Testis (tissue), 3 donors: Measurements from ENCODE around the gene FAM177A1. TPM values are rescaled to one million over a fixed set of nuclear protein-coding genes. Genes with fewer than 3 reads are reported as not detected.
"Not testable (repeated sequence)": the region's sequence is repeated elsewhere in the genome, so short reads cannot be mapped to it uniquely, and the experiment has no call there.

Source experiments
- DNase-seq: peaks from one replicate; pipeline ENCODE4 v3.0.0-alpha.2; 2019
- H3K27ac ChIP-seq, 2 donors: fragments of 200-600 bp; sonication (generic); one replicate each; pipeline ENCODE4 v1.5.1; 2019
- H3K27me3 ChIP-seq: fragments of 200-600 bp; sonication (generic); one replicate; pipeline ENCODE4 v1.5.1; 2019
- H3K36me3 ChIP-seq: fragments of 200-600 bp; sonication (generic); one replicate; pipeline ENCODE4 v1.5.1; 2017; ENCODE audit warnings: low read depth; ENCODE audit errors: missing control alignments
- H3K4me1 ChIP-seq: fragments of 200-600 bp; sonication (generic); one replicate; pipeline ENCODE4 v1.5.1; 2019
- H3K4me3 ChIP-seq, 2 donors: fragments of 200-600 bp; sonication (generic); one replicate each; pipeline ENCODE4 v1.5.1; 2017 to 2019
- H3K9me3 ChIP-seq: fragments of 200-600 bp; sonication (generic); one replicate; pipeline ENCODE4 v1.5.1; 2017
- CTCF ChIP-seq, 3 experiments: fragments of 450-650 bp in 2 of 3; fragments of 200-600 bp in 1 of 3; sonication (generic) in 1 of 3; IDR thresholded peaks; one replicate each; pipeline ENCODE4 v1.5.1; 2016 to 2019; ENCODE audit warnings: antibody characterized with exemption in 3 of 3, mild to moderate bottlenecking in 2 of 3, moderate library complexity in 1 of 3
- POLR2A ChIP-seq: fragments of 450-650 bp; IDR thresholded peaks from one replicate; pipeline ENCODE4 v1.6.1; 2017; ENCODE audit warnings: antibody characterized with exemption, mild to moderate bottlenecking, moderate library complexity
- WGBS, 2 donors: methylation state at CpG; one replicate each; pipeline ENCODE4 v1.1.5; 2018; 5-methylcytosine and 5-hydroxymethylcytosine counted together
- intact Hi-C: fragments of 100-400 bp; cut with DNase I; formaldehyde crosslinking; loops from one replicate; pipeline ENCODE4 v1.15.1; 2023; ENCODE audit warnings: low total_unique reads
- polyA plus RNA-seq: library from polyadenylated mRNA; stranded (reverse); fragments of 350-450 nt; fragmentation: Illumina TruSeq; extraction: RNeasy Lipid Tissue Mini Kit (QIAGEN cat#74804); gene quantifications from one replicate; pipeline ENCODE4 v1.2.3, GENCODE V29; 2014; ENCODE audit warnings: low read depth, low replicate concordance; ENCODE audit not compliant: insufficient read depth
- total RNA-seq, 2 donors: library from RNA; depleted of rRNA; stranded (reverse); fragments of >200 nt; gene quantifications; one replicate each; pipeline ENCODE4 v1.2.3, GENCODE V29; 2016

The FAM177A1 gene
- total and polyA plus RNA-seq, 3 donors from 2014 or later = 49.6 to 112 (median 52.5) TPM

GRCh38 chr14:35085441-35085840 lies 39.4 kb downstream of the FAM177A1 start:
- Histone ChIP-seq H3K27me3 (no peaks in the 10 kb centered on the region), H3K4me1 (no peaks in the 10 kb centered on the region), H3K36me3 (no peaks in the 10 kb centered on the region), H3K9me3 (no peaks in the 10 kb centered on the region), H3K27ac (no peak overlapping the region), H3K4me3 (no peak overlapping the region)
- 72 to 75% methylated on average over 2 of the region's 2 CpGs for WGBS, 2 donors
- TF ChIP-seq POLR2A = no peak
- no peak for TF ChIP-seq CTCF (IDR thresholded peaks at IDR 0.05)
- DNase-seq = no peak
- intact Hi-C loops = no loop called here

- no peak for DNase-seq
- Histone ChIP-seq H3K4me3 (no peak overlapping the region), H3K4me1 (no peaks in the 10 kb centered on the region), H3K27me3 (no peaks in the 10 kb centered on the region), H3K27ac (no peak overlapping the region), H3K9me3 (no peaks in the 10 kb centered on the region), H3K36me3 (no peaks in the 10 kb centered on the region)
- WGBS, 2 donors = 92 to 96% methylated on average over 2 of the region's 2 CpGs
- intact Hi-C loops = no loop called here
- TF ChIP-seq CTCF (IDR thresholded peaks at IDR 0.05) = no peak
- TF ChIP-seq POLR2A = no peak
These were observed 42.4 kb downstream of the FAM177A1 start for GRCh38 chr14:35088514-35088913.

GRCh38 chr14:35094645-35095044 lies 48.6 kb downstream of the FAM177A1 start:
- H3K9me3 ChIP-seq, DNase-seq, H3K4me1 ChIP-seq, H3K36me3 ChIP-seq, intact Hi-C loops, H3K27ac ChIP-seq, H3K4me3 ChIP-seq, H3K27me3 ChIP-seq: not testable (repeated sequence)
- WGBS, 2 donors = 94 to 98% methylated on average over 6 of the region's 6 CpGs

GRCh38 chr14:35107866-35108265 lies 61.8 kb downstream of the FAM177A1 start:
- H3K4me3 ChIP-seq = no peak overlapping the region
- no peaks in the 10 kb centered on the region for H3K36me3 ChIP-seq
- H3K9me3 ChIP-seq = no peaks in the 10 kb centered on the region
- intact Hi-C loops = no loop called here
- no peaks in the 10 kb centered on the region for H3K4me1 ChIP-seq
- H3K27ac ChIP-seq = no peak overlapping the region
- DNase-seq = no peak
- no peak for TF ChIP-seq CTCF (IDR thresholded peaks at IDR 0.05)
- H3K27me3 ChIP-seq = no peaks in the 10 kb centered on the region

- no peaks in the 10 kb centered on the region for H3K36me3 ChIP-seq
These were observed 66.6 kb downstream of the FAM177A1 start for GRCh38 chr14:35112641-35113040.

More at GRCh38 chr14:35112641-35113040, 66.6 kb downstream of the FAM177A1 start:
- WGBS, 2 donors = 61 to 69% methylated on average over 2 of the region's 2 CpGs
- Histone ChIP-seq H3K4me3 (no peak overlapping the region), H3K27me3 (no peaks in the 10 kb centered on the region), H3K9me3 (no peaks in the 10 kb centered on the region), H3K4me1 (no peaks in the 10 kb centered on the region), H3K27ac (no peak overlapping the region)
- TF ChIP-seq POLR2A = no peak
- no peak for TF ChIP-seq CTCF (IDR thresholded peaks at IDR 0.05)
- DNase-seq = no peak
- intact Hi-C loops = loop anchor here (10.0 kb wide), 1 partner anchor 48 kb away; no protein-coding TSS in a partner anchor
